Measurements from ENCODE around the gene DPYD. TPM values are rescaled to one million over a fixed set of nuclear protein-coding genes. Genes with fewer than 3 reads are reported as not detected.

DPYD gene
- polyA plus RNA-seq, 12 donors: 6.4 to 16.0 (median 9.2) TPM; not detected in 1

- no peak for DNase-seq
These were observed 129.6 kb downstream of the DPYD start for GRCh38 chr1:97791251-97791650.

- peak; percentile 51 for DNase-seq
These were observed 133.6 kb downstream of the DPYD start for GRCh38 chr1:97787231-97787630.

GRCh38 chr1:97784661-97785060 lies 136.2 kb downstream of the DPYD start:
- no peak for DNase-seq

- DNase-seq: no peak
These were observed 137.1 kb downstream of the DPYD start for GRCh38 chr1:97783751-97784150.

GRCh38 chr1:97781762-97782337 lies 139.0 kb downstream of the DPYD start:
- no peak for DNase-seq

- no peak for DNase-seq
These were observed 139.9 kb downstream of the DPYD start for GRCh38 chr1:97780884-97781283.

GRCh38 chr1:97778718-97779117 lies 142.1 kb downstream of the DPYD start:
- no peak for DNase-seq

- DNase-seq: no peak
These were observed 150.5 kb downstream of the DPYD start for GRCh38 chr1:97770376-97770775.

- no peak for DNase-seq
These were observed 153.5 kb downstream of the DPYD start for GRCh38 chr1:97767381-97767780.

- no peak for DNase-seq
These were observed 155.8 kb downstream of the DPYD start for GRCh38 chr1:97764991-97765390.

GRCh38 chr1:97761637-97762036 lies 159.2 kb downstream of the DPYD start:
- DNase-seq: no peak

- no peak for DNase-seq
These were observed 161.8 kb downstream of the DPYD start for GRCh38 chr1:97759078-97759477.

GRCh38 chr1:97758541-97759057 lies 162.2 kb downstream of the DPYD start:
- peak; percentile 61 for DNase-seq

- DNase-seq: no peak
These were observed 174.9 kb downstream of the DPYD start for GRCh38 chr1:97745912-97746311.

- no peak for DNase-seq
These were observed 175.9 kb downstream of the DPYD start for GRCh38 chr1:97744977-97745376.

GRCh38 chr1:97743129-97743528 lies 177.7 kb downstream of the DPYD start:
- DNase-seq: no peak

- no peak for DNase-seq
These were observed 179.9 kb downstream of the DPYD start for GRCh38 chr1:97740891-97741290.

- no peak for DNase-seq
These were observed 181.2 kb downstream of the DPYD start for GRCh38 chr1:97739596-97740103.

GRCh38 chr1:97738270-97738669 lies 182.6 kb downstream of the DPYD start:
- DNase-seq: no peak

GRCh38 chr1:97730271-97730670 lies 190.6 kb downstream of the DPYD start:
- DNase-seq: no peak

- no peak for DNase-seq
These were observed 192.4 kb downstream of the DPYD start for GRCh38 chr1:97728436-97728835.

- DNase-seq: no peak
These were observed 193.8 kb downstream of the DPYD start for GRCh38 chr1:97727029-97727428.

- DNase-seq: no peak
These were observed 194.4 kb downstream of the DPYD start for GRCh38 chr1:97726386-97726785.

GRCh38 chr1:97721221-97721620 lies 199.6 kb downstream of the DPYD start:
- no peak for DNase-seq

Measured in muscle of arm (tissue), 12 donors.